SU-DHL-6 (cell line): ENCODE measurements around the gene ZNF354C.

ENCODE experiments used
- CTCF ChIP-seq: fragments of 200-600 bp; sonication (generic); IDR thresholded peaks from one replicate; pipeline ENCODE4 v1.5.1; 2017; ENCODE audit warnings: antibody characterized with exemption, mild to moderate bottlenecking, low read length, moderate library complexity; ENCODE audit not compliant: insufficient read depth, poor library complexity, severe bottlenecking
- EZH2phosphoT487 ChIP-seq: fragments of 200-600 bp; sonication (generic), shearing (Covaris generic); conservative IDR thresholded peaks from 2 replicates; pipeline ENCODE4 v1.6.1; 2018; ENCODE audit warnings: mild to moderate bottlenecking, antibody characterized with exemption, low read length, moderate library complexity, mixed read lengths

- no peak for TF ChIP-seq CTCF
- TF ChIP-seq EZH2phosphoT487, result no peak
Observed at GRCh38 chr5:179061025-179061424, 852 bp downstream of the ZNF354C start.
